ENCODE measurements around the gene ECE2.

DNA sequence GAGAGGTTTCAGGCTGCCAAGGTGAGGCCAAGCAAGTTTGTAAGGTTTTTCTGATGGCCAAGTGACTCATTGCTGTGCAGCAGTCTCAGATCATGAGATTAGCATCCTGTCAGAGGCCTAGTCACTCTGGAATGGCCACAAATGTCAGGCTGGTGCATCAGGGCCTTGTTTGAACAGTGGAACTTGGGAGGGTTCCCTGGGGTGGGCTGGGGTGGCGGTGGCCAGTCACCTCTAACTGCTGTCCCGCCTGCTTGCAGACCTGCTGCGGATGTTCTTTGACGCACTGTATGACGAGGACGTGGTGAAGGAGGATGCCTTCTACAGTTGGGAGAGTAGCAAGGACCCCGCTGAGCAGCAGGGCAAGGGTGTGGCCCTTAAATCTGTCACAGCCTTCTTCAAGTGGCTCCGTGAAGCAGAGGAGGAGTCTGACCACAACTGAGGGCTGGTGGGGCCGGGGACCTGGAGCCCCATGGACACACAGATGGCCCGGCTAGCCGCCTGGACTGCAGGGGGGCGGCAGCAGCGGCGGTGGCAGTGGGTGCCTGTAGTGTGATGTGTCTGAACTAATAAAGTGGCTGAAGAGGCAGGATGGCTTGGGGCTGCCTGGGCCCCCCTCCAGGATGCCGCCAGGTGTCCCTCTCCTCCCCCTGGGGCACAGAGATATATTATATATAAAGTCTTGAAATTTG is 58.8 kb downstream of the ECE2 start:
- TF ChIP-seq, protein P1, sequence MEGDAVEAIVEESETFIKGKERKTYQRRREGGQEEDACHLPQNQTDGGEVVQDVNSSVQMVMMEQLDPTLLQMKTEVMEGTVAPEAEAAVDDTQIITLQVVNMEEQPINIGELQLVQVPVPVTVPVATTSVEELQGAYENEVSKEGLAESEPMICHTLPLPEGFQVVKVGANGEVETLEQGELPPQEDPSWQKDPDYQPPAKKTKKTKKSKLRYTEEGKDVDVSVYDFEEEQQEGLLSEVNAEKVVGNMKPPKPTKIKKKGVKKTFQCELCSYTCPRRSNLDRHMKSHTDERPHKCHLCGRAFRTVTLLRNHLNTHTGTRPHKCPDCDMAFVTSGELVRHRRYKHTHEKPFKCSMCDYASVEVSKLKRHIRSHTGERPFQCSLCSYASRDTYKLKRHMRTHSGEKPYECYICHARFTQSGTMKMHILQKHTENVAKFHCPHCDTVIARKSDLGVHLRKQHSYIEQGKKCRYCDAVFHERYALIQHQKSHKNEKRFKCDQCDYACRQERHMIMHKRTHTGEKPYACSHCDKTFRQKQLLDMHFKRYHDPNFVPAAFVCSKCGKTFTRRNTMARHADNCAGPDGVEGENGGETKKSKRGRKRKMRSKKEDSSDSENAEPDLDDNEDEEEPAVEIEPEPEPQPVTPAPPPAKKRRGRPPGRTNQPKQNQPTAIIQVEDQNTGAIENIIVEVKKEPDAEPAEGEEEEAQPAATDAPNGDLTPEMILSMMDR (IDR thresholded peaks at IDR 0.05), result no peak
- TF ChIP-seq POLR2A (IDR thresholded peaks at IDR 0.05), result no peak

Measured in right lobe of liver (tissue), 4 donors.